Measurements from ENCODE around the gene NHS.
"Not testable (repeated sequence)": the region's sequence is repeated elsewhere in the genome, so short reads cannot be mapped to it uniquely, and the experiment has no call there.

Gene NHS

DNA sequence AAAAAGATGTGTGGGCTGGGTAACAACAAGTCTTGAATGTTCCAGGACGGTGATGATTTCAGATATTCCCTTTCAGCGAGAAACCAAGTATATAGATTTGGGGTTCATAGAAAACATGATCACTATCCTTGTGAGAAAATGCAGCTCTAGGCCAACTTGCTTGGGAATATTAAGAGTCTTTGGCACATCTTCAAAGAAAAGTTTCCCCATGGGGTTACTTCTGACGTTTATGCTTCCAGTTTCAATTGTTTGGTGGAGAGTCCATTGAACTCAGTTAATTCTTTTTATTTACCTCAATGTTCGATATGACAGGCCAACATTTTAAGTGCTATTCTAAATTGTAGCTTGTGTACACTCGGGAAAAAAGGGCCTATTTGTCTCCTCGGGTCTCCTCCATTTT, 126.7 kb downstream of the NHS start:
- DNase-seq: no peak

DNA sequence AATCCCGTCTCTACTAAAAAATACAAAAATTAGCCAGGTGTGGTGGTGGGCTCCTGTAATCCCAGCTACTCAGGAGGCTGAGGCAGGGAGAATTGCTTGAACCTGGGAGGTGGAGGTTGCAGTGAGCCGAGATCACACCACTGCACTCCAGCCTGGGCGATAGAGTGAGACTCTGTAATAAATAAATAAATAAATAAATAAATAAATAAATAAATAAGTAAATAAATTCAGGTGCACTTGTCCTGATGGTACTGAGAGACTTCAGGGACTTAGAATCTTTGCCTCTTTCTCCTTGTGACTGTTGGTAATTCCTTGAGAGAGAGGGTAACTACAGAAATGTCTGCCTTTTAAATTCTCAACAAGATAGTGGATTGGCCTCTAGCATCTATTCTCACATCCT, 131.4 kb downstream of the NHS start:
- DNase-seq: not testable (repeated sequence)

GRCh38 chrX:17511556-17511955, 136.6 kb downstream of the NHS start:
- DNase-seq: no peak

- DNase-seq: no peak
Observed at GRCh38 chrX:17519358-17519757, 144.4 kb downstream of the NHS start.

- DNase-seq: no peak
Observed at GRCh38 chrX:17520016-17520615, 145.1 kb downstream of the NHS start.

GRCh38 chrX:17521871-17522693, 147.1 kb downstream of the NHS start:
- no peak for DNase-seq

GRCh38 chrX:17525266-17525665, 150.3 kb downstream of the NHS start:
- no peak for DNase-seq

DNA sequence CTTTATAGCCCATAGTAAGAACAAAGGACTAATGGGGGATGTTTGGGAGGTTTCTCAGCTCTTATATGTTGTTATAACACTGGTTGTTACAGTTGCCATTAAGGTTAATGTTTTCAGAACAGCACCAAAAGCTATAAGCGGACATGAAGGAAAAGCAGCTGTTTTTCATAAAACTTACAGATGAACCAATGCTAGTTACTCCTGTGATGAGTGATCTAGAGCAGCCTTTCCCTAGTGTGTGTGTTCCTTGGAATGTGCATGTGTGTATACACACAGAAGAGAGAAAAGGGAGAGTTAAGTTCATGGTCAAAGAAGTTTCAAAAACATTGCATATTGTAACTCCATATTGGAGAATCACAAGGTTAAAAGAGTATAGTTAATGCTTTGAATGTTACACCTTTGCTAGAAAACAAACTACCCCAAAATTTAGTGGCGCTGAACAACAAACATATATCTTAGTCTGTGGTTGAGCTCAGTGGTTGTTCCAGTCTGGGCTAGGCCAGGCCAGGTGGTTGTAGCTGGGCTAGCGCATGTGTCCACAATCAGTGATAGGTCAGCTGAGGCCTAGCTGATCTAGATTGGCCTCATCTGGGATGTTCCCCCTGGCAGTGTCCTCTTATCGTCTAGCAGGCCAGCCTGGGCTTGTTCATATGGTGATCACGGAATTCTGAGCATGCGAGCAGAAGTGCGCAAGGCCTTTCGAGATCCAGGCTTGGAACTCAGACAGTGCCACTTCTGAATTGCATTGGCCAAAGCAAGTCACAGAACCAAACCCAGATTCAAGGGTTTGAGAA, 151.0 kb downstream of the NHS start:
- no peak for DNase-seq

- DNase-seq: no peak
Observed at GRCh38 chrX:17527135-17527701, 152.2 kb downstream of the NHS start.

- no peak for DNase-seq
Observed at GRCh38 chrX:17527922-17528321, 152.9 kb downstream of the NHS start.

DNA sequence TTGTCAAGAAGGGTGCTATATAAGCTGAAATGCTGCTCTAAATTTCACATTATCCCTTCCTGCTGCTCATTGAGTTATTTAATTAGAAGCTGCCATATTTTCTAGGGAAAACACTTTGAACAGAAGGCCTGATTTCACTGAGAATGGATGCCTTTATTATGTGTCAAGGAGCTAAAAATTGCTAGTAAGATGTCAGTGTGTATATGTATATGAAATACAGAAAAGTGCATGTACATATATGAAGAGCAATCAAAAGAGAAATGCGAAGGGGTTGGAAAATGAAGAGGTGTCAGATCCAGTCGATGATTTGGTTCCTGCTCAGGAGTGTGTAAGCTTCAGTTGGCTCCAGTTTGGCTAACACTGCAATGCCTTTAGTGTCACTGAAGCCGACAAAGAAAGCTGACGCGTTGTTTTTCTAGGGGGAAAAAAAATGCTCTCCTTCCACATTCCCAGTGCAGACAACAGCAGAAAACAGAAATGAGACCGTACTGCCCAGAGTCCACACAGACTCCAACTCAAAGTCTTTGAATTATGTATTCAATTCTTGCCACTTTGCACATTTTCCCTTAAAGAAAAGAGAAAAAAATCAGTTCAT, 154.2 kb downstream of the NHS start:
- DNase-seq: no peak

GRCh38 chrX:17531500-17531899, 156.5 kb downstream of the NHS start:
- DNase-seq: no peak

GRCh38 chrX:17535229-17535628, 160.2 kb downstream of the NHS start:
- peak; percentile 16 to 19 for DNase-seq

DNA sequence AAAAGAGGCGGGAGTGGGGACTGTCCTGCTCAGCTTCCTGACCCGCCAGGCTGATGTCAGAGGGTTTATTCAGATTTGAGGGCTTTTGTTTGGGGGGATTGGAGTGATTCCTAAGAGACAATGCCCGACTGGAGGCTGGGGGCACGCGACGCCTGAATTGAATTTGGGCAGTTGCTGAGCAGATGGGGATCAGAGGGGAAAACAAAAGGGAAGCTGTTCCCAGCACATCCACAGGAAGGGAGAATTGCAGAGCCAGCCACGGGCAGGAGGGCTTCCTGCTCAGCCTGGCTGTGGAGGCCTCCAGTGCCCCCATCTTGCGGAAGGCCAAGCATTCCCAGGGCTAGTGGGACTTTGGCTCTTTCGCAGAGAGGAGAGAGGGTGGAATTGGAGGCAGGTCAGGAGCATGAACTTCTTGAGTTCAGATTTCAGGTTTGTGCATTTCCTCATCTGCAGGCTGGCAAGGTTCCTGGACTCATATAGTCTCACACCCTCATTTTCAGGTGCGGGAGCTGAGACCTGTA, 162.8 kb downstream of the NHS start:
- no peak for DNase-seq

GRCh38 chrX:17542123-17542522, 167.1 kb downstream of the NHS start:
- DNase-seq: no peak

DNA sequence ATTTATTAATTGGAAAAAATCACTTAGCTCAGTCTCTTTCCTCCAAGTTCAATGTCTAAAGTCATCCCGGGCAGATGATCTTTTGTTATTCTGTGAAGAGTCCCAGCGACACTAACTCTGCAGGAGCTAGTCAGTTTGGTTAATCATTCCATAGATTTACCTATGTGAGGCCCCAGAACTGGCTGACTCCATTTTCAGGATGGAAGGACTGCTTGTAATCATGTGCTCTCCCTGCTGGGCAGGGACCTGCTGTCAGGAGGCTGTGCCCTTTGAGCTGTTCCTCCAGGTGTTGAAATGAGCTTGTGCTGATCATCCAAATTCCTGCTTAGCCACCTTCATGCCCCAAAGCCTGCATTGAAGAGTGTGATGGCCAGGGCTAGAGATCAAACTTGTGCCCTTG, 169.8 kb downstream of the NHS start:
- no peak for DNase-seq

- no peak for DNase-seq
Observed at GRCh38 chrX:17546356-17546755, 171.4 kb downstream of the NHS start.

GRCh38 chrX:17547658-17548057, 172.7 kb downstream of the NHS start:
- no peak for DNase-seq

- DNase-seq: no peak
Observed at GRCh38 chrX:17549107-17549651, 174.2 kb downstream of the NHS start.

- no peak for DNase-seq
Observed at GRCh38 chrX:17550011-17550410, 175.0 kb downstream of the NHS start.

DNA sequence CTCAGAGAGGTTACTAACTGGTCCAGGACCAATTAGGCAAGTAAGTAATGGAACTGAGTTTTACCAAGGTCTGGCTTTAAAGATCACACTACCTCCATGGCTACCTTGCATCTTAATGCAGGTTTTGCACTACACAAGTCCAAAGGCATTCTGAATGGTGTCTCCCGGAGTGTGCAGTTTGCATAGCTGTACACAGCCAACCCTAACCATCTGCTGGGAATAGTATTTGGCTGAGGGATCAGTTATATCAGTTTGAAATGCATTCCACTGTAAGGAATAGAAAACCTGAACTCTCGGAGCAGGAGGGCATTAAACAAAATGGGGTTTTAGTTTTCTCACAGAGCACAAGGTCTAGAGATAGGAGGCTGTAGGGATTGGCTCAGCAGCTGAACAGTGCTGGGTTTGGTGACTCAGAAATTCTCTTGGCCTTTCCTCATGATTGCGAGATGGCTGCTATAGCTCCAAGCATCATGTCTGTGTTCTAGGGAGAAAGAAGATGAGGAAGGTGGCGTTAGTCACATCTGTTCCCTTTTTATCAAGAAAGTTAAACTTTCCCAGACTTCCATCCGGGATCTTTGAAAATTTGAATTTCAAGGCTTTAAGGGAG, 177.1 kb downstream of the NHS start:
- no peak for DNase-seq

- DNase-seq: no peak
Observed at GRCh38 chrX:17553469-17553868, 178.5 kb downstream of the NHS start.
